HepG2 (cell line): Measurements from ENCODE around the gene OSBPL2. TPM values are rescaled to one million over a fixed set of nuclear protein-coding genes. Genes with fewer than 3 reads are reported as not detected.

ENCODE experiments used
- ATAC-seq: fragments of 200-7000 bp; cut with Tn5 transposase; 3 replicates; pipeline ENCODE4 v1.9.1; 2020; ENCODE audit warnings: mild to moderate bottlenecking, moderate library complexity
- BruUV-seq: library from RNA; stranded (reverse); fragments of 400-500 nt; replicated peaks from 2 replicates; lab custom pipeline; 2021; lab: Mats Ljungman, UMichigan
- CTCF ChIA-PET: fragments of 300-600 bp; formaldehyde crosslinking; extraction: SDS; loops from one replicate; lab custom pipeline; 2021; ENCODE audit warnings: low total read pairs, inconsistent platforms, low intra/inter-chr PET ratio; lab: Yijun Ruan, JAX
- POLR2A ChIA-PET: fragments of 350-600 bp; sonication (Branson Sonifier 250); formaldehyde crosslinking; loops from one replicate; lab custom pipeline; 2020; ENCODE audit warnings: antibody characterized with exemption, inconsistent platforms; lab: Yijun Ruan, JAX
- DNase-seq: peaks from one replicate; pipeline ENCODE4 v3.0.0-alpha.2; 2015; ENCODE audit warnings: low spot score
- FAIRE-seq: peaks from 3 replicates; lab custom pipeline; 2011; peaks lifted over from hg19 to GRCh38; lab: Jason Lieb, UNC
- H2AFZ ChIP-seq: one replicate; pipeline ENCODE4 v1.6.1; 2011; ENCODE audit warnings: low read length, inconsistent platforms
- H3K27ac ChIP-seq: fragments of 300-600 bp; 3 replicates; pipeline ENCODE4 v1.8.0; 2011; ENCODE audit warnings: mixed run types, mild to moderate bottlenecking, mixed read lengths, low read length, inconsistent platforms; ENCODE audit not compliant: insufficient read depth; ENCODE audit errors: extremely low read length
- H3K27me3 ChIP-seq, 2 experiments: fragments of 200-600 bp in 1 of 2; 2 replicates in 1 of 2; 3 replicates in 1 of 2; pipeline versions ENCODE4 v1.6.0 to v1.8.0; 2011; ENCODE audit warnings: low read length in 2 of 2, mild to moderate bottlenecking in 2 of 2, moderate library complexity in 2 of 2, inconsistent platforms in 1 of 2; ENCODE audit not compliant: insufficient read depth in 2 of 2, control insufficient read depth in 1 of 2
- H3K36me3 ChIP-seq, 2 experiments: fragments of 200-600 bp in 1 of 2; replicated peaks in 1 of 2; 2 replicates in 1 of 2; 3 replicates in 1 of 2; pipeline versions ENCODE4 v1.5.1 to v1.8.0; 2011; ENCODE audit warnings: low read length in 2 of 2, inconsistent platforms in 1 of 2; ENCODE audit not compliant: insufficient read depth in 2 of 2, control insufficient read depth in 1 of 2
- H3K4me1 ChIP-seq: 2 replicates; pipeline ENCODE4 v1.5.1; 2012; ENCODE audit warnings: low read length, inconsistent platforms; ENCODE audit not compliant: insufficient read depth
- H3K4me2 ChIP-seq: 2 replicates; pipeline ENCODE4 v1.6.0; 2011; ENCODE audit warnings: low read depth, low read length, inconsistent platforms
- H3K4me3 ChIP-seq, 3 experiments: fragments of 200-600 bp in 1 of 3; sonication (generic), shearing (Covaris generic) in 1 of 3; replicated peaks in 1 of 3; 2 replicates each; pipeline ENCODE4 v1.5.1; 2011 to 2016; ENCODE audit warnings: low read length in 3 of 3, inconsistent platforms in 2 of 3, low read depth in 2 of 3, mild to moderate bottlenecking in 2 of 3, control low read depth in 1 of 3, mixed read lengths in 1 of 3; ENCODE audit not compliant: insufficient read depth in 1 of 3
- H3K79me2 ChIP-seq: one replicate; pipeline ENCODE4 v1.6.1; 2011; ENCODE audit warnings: low read length, inconsistent platforms; ENCODE audit not compliant: insufficient read depth
- H3K9ac ChIP-seq: 2 replicates; pipeline ENCODE4 v1.6.0; 2011; ENCODE audit warnings: mild to moderate bottlenecking, low read depth, low read length, inconsistent platforms; ENCODE audit not compliant: insufficient read depth
- H3K9me3 ChIP-seq: 2 replicates; pipeline ENCODE4 v1.5.1; 2012; ENCODE audit warnings: mild to moderate bottlenecking, low read length
- H4K20me1 ChIP-seq: 2 replicates; pipeline ENCODE4 v1.6.0; 2011; ENCODE audit warnings: inconsistent platforms, mild to moderate bottlenecking, low read length, moderate library complexity; ENCODE audit not compliant: insufficient read depth
- AGO2 ChIP-seq: fragments of 200-400 bp; formaldehyde crosslinking; optimal IDR thresholded peaks from 2 replicates; pipeline ENCODE3; 2017; ENCODE audit warnings: mild to moderate bottlenecking, low read depth, low read length, moderate library complexity
- MZF1 ChIP-seq: sonication (generic); formaldehyde crosslinking; IDR thresholded peaks from 2 replicates; pipeline ENCODE4 v1.8.1; 2023; ENCODE audit warnings: mild to moderate bottlenecking, missing genetic modification reagents, borderline replicate concordance
- RBFOX2 ChIP-seq: fragments of 200-400 bp; formaldehyde crosslinking; IDR thresholded peaks from 2 replicates; pipeline ENCODE4 v1.6.1; 2017; ENCODE audit warnings: low read depth, mild to moderate bottlenecking, low read length
- RBM22 ChIP-seq: fragments of 200-400 bp; formaldehyde crosslinking; optimal IDR thresholded peaks from 2 replicates; pipeline ENCODE3; 2017; ENCODE audit warnings: mild to moderate bottlenecking, low read length, moderate library complexity
- ZNF768 ChIP-seq: sonication (generic); formaldehyde crosslinking; IDR thresholded peaks from 2 replicates; pipeline ENCODE4 v1.4.0; 2020; ENCODE audit warnings: missing genetic modification reagents
- WGBS: methylation state at CpG from one replicate; pipeline ENCODE4 v1.1.6; 2017; ENCODE audit warnings: low lambda C conversion rate; 5-methylcytosine and 5-hydroxymethylcytosine counted together
- in situ Hi-C: cut with HindIII; loops from 2 replicates; pipeline ENCODE4 v1.10.0; 2017; ENCODE audit warnings: low pct_unique_long_range_greater_than_20kb; ENCODE audit not compliant: extremely low pct_ligation_motif_present
- intact Hi-C: fragments of 100-400 bp; cut with micrococcal nuclease; formaldehyde crosslinking; loops from one replicate; pipeline ENCODE4 v1.10.0; 2022; ENCODE audit not compliant: unreplicated experiment
- polyA plus RNA-seq, 8 experiments: library from polyadenylated mRNA; depleted of rRNA in 3 of 8; stranded (reverse) in 7 of 8; unstranded in 1 of 8; fragments of >200 nt; fragmentation: Illumina TruSeq in 4 of 8; extraction: Trizol in 4 of 8; gene quantifications; 2 replicates each; pipeline versions ENCODE4 v1.2.1 to v1.2.3, GENCODE V29; 2011 to 2016; ENCODE audit warnings: low read depth in 4 of 8, missing spikeins in 1 of 8, mixed read lengths in 1 of 8; ENCODE audit not compliant: insufficient read depth in 1 of 8
- total RNA-seq, 5 experiments: library from RNA; depleted of rRNA; stranded (reverse); fragments of >200 nt; fragmentation: Illumina TruSeq; extraction: Trizol; gene quantifications; 2 replicates each; pipeline ENCODE4 v1.2.3, GENCODE V29; 2016; ENCODE audit warnings: low read depth in 1 of 5
- TF ChIP-seq, protein P1 (sequence below): sonication (generic); formaldehyde crosslinking; conservative IDR thresholded peaks from 2 replicates; pipeline ENCODE4 v1.8.1; 2023; ENCODE audit warnings: missing genetic modification reagents

The OSBPL2 gene
- total and polyA plus RNA-seq, 2 of the 13 experiments (the other 11 are each of a cell fraction or from before 2014, with no cell fraction given), result 18.5 to 37.4 TPM

DNA sequence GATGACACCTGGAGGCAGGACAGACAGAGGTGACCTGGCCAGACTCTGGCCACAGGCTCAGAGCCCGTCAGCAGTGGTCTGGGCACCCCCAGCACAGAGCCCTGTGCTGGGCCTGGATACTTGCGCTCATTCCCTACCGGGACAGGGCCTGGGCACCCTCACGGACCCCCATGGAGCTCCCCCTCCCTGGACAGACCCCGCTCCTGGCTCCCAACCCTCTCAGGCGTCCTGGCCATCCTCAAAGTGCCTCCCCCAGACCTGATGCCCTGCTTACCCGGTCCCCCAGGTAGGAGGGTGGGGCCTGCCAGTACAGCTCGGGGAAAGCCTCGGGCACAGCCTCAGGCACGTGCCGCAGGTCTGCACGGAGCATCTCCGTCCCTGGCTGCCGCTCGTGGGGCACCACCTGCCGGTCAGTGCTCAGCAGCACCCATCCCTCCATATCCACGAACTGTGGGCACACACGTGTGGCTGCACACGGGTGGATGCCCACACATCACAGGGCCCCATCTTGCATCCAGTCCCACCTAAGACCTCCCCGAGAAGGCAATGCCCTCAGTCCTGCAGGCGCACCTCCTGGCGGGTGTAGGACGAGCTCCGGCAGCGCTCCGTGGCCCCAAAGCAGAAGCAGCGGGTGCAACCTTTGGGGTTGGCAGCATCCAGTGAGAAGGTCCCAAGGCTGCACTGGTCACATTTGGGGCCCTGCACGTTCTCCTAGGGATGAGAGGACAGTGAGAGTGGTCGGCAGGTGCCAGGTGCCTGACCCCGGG lies 88.8 kb downstream of the OSBPL2 start:
- H3K27me3 ChIP-seq, result no peaks in the 10 kb centered on the region
- H3K4me1 ChIP-seq, result no peaks in the 10 kb centered on the region
- ChIA-PET POLR2A (interaction anchor here (1.0 to 1.2 kb wide), 2 partner anchors 8 to 41 kb away, joined by 3 to 5 read pairs; no protein-coding TSS in a partner anchor), CTCF (no interaction called here)
- WGBS, result 87% methylated on average over 29 of the region's 30 CpGs
- no peaks in the 10 kb centered on the region for H3K79me2 ChIP-seq
- intact Hi-C loops (no loop called here), in situ Hi-C loops (no loop called here)
- no peak overlapping the region for H2AFZ ChIP-seq
- no peak overlapping the region for H3K27ac ChIP-seq
- peaks cover 66 to 93% of the 10 kb centered on the region in 2 experiments for H3K36me3 ChIP-seq
- no peak for FAIRE-seq
- BruUV-seq, result no TSS peak
- H4K20me1 ChIP-seq, result no peaks in the 10 kb centered on the region
- H3K9ac ChIP-seq, result no peak overlapping the region
- DNase-seq, result no peak
- TF ChIP-seq RBM22, result peak; percentile 30
- peak; percentile 23; the same call in 1 of the 2 replicates for TF ChIP-seq ZNF768 (CRISPR knock-in tag)
- TF ChIP-seq, protein P1, sequence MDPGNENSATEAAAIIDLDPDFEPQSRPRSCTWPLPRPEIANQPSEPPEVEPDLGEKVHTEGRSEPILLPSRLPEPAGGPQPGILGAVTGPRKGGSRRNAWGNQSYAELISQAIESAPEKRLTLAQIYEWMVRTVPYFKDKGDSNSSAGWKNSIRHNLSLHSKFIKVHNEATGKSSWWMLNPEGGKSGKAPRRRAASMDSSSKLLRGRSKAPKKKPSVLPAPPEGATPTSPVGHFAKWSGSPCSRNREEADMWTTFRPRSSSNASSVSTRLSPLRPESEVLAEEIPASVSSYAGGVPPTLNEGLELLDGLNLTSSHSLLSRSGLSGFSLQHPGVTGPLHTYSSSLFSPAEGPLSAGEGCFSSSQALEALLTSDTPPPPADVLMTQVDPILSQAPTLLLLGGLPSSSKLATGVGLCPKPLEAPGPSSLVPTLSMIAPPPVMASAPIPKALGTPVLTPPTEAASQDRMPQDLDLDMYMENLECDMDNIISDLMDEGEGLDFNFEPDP (CRISPR knock-in tag), result no peak
- TF ChIP-seq MZF1, result no peak
- TF ChIP-seq AGO2, result peak; percentile 57
- TF ChIP-seq RBFOX2, result peak; percentile 48; the same call in 1 of the 2 replicates
- H3K4me3 ChIP-seq, result no peak overlapping the region
- H3K4me2 ChIP-seq, result no peak overlapping the region
- no peak for ATAC-seq
- H3K9me3 ChIP-seq, result no peaks in the 10 kb centered on the region
